ENCODE measurements around the gene IL22.

DNA sequence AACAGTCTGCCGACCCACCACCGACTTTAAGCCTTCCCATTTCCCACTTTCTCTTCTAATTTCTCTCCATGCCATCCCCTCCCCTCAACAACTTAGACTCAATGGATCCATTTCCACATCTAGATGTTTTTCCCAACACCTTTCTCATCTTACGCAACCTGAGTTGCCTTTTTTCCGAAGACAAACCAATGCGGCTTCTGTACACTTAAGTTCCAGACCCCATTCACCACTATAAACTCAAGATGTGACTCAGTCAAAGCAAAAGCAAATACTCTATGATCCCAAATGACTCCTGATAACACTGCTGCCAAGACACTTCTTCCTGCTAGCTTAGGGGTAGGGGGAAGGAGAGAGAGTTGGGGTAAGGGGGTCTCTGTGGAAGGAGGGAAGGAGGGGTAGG, 1.3 kb downstream of the IL22 start:
- TF ChIP-seq, protein P1, sequence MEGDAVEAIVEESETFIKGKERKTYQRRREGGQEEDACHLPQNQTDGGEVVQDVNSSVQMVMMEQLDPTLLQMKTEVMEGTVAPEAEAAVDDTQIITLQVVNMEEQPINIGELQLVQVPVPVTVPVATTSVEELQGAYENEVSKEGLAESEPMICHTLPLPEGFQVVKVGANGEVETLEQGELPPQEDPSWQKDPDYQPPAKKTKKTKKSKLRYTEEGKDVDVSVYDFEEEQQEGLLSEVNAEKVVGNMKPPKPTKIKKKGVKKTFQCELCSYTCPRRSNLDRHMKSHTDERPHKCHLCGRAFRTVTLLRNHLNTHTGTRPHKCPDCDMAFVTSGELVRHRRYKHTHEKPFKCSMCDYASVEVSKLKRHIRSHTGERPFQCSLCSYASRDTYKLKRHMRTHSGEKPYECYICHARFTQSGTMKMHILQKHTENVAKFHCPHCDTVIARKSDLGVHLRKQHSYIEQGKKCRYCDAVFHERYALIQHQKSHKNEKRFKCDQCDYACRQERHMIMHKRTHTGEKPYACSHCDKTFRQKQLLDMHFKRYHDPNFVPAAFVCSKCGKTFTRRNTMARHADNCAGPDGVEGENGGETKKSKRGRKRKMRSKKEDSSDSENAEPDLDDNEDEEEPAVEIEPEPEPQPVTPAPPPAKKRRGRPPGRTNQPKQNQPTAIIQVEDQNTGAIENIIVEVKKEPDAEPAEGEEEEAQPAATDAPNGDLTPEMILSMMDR (IDR thresholded peaks at IDR 0.05 in 2 of 3, conservative IDR thresholded peaks at IDR 0.05 in 1 of 3; ENCODE audit: borderline replicate concordance in 1 of 3, insufficient read depth in 1 of 3, low read depth in 2 of 3, low read length in 2 of 3): no peak
- TF ChIP-seq RAD21 (IDR thresholded peaks at IDR 0.05; ENCODE audit: low read depth): no peak
- TF ChIP-seq EZH2 (IDR thresholded peaks at IDR 0.05): no peak
- no peak for TF ChIP-seq POLR2A (IDR thresholded peaks at IDR 0.05; ENCODE audit: borderline replicate concordance, extremely low read depth, insufficient read depth, insufficient read length)
- TF ChIP-seq POLR2AphosphoS5 (IDR thresholded peaks at IDR 0.05; ENCODE audit: low read depth, low read length): no peak
- no peak for TF ChIP-seq SIN3A (IDR thresholded peaks at IDR 0.05; ENCODE audit: low read depth)
- TF ChIP-seq, protein P2, sequence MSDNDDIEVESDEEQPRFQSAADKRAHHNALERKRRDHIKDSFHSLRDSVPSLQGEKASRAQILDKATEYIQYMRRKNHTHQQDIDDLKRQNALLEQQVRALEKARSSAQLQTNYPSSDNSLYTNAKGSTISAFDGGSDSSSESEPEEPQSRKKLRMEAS (IDR thresholded peaks at IDR 0.05): no peak
